Measurements from ENCODE around the gene USP13.

DNA sequence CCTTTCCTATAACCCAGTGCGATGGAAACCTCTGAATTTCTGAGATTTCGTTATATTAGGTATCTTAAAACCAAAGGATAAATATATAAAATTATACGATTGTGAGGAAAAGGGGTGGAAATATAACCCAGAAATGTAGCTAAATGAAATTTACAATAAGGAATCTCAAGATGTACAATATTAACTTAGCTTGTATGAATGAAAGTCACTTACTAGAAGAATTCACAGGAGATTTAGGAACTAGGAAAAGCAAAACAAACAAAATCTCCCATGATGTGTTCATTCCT lies 159.2 kb downstream of the USP13 start:
- TF ChIP-seq GATA2 (IDR thresholded peaks at IDR 0.05; ENCODE audit: low read depth, low read length) = no peak
- no peak for TF ChIP-seq GATA3 (IDR thresholded peaks at IDR 0.05; ENCODE audit: low read depth, low read length)

All from SH-SY5Y (cell line).